SK-N-SH treated with all-trans-retinoic acid at 6 μM for 48 hours (cell line): Measurements from ENCODE around the gene ANO6.

Source experiments
- ATAC-seq: fragments of 200-7000 bp; cut with Tn5 transposase; 3 replicates; pipeline ENCODE4 v1.9.1; 2020; ENCODE audit warnings: mild to moderate bottlenecking, moderate library complexity
- ARNTL ChIP-seq: fragments of 450-650 bp; formaldehyde crosslinking; IDR thresholded peaks from 2 replicates; pipeline ENCODE4 v1.5.0; 2020; ENCODE audit warnings: low read depth, mild to moderate bottlenecking, moderate library complexity, borderline replicate concordance
- BACH2 ChIP-seq: fragments of 250-450 bp; sonication (Bioruptor Pico); IDR thresholded peaks from 2 replicates; pipeline ENCODE4 v1.9.0; 2021; ENCODE audit warnings: mild to moderate bottlenecking, borderline replicate concordance
- CSDC2 ChIP-seq: fragments of 250-450 bp; sonication (Bioruptor Pico); IDR thresholded peaks from 2 replicates; pipeline ENCODE4 v1.5.0; 2020; ENCODE audit warnings: mild to moderate bottlenecking, moderate library complexity
- ESRRG ChIP-seq: fragments of 250-450 bp; sonication (Bioruptor Pico); IDR thresholded peaks from 2 replicates; pipeline ENCODE4 v1.6.1; 2021; ENCODE audit warnings: mild to moderate bottlenecking
- GLIS3 ChIP-seq: fragments of 250-450 bp; sonication (Bioruptor Pico); IDR thresholded peaks from 2 replicates; pipeline ENCODE4 v1.5.0; 2020; ENCODE audit warnings: mild to moderate bottlenecking, moderate library complexity
- ISL1 ChIP-seq: fragments of 250-450 bp; sonication (Bioruptor Pico); IDR thresholded peaks from 2 replicates; pipeline ENCODE4 v2.1.2; 2022; ENCODE audit warnings: mild to moderate bottlenecking, moderate library complexity
- OSR1 ChIP-seq: fragments of 250-450 bp; sonication (Bioruptor Pico); IDR thresholded peaks from 2 replicates; pipeline ENCODE4 v1.8.0; 2022; ENCODE audit warnings: moderate library complexity, mild to moderate bottlenecking, inconsistent platforms
- PPARA ChIP-seq: fragments of 250-450 bp; sonication (Bioruptor Pico); IDR thresholded peaks from 2 replicates; pipeline ENCODE4 v1.5.0; 2020; ENCODE audit warnings: mild to moderate bottlenecking, borderline replicate concordance
- RARB ChIP-seq: fragments of 250-450 bp; sonication (Bioruptor Pico); IDR thresholded peaks from 2 replicates; pipeline ENCODE4 v1.8.0; 2021; ENCODE audit warnings: mild to moderate bottlenecking, moderate library complexity
- SNAI2 ChIP-seq: fragments of 250-450 bp; sonication (Bioruptor Pico); IDR thresholded peaks from 2 replicates; pipeline ENCODE4 v1.5.0; 2020; ENCODE audit warnings: mild to moderate bottlenecking, moderate library complexity
- TOX ChIP-seq: fragments of 250-450 bp; sonication (Bioruptor Pico); IDR thresholded peaks from 2 replicates; pipeline ENCODE4 v1.8.0; 2021; ENCODE audit warnings: mild to moderate bottlenecking, moderate library complexity, borderline replicate concordance
- ZC3H10 ChIP-seq: fragments of 250-450 bp; sonication (Bioruptor Pico); IDR thresholded peaks from 2 replicates; pipeline ENCODE4 v1.5.1; 2021; ENCODE audit warnings: mild to moderate bottlenecking, moderate library complexity
- ZFP3 ChIP-seq: fragments of 250-450 bp; sonication (Bioruptor Pico); IDR thresholded peaks from 2 replicates; pipeline ENCODE4 v1.5.0; 2020; ENCODE audit warnings: mild to moderate bottlenecking, moderate library complexity
- ZFP30 ChIP-seq: fragments of 450-650 bp; formaldehyde crosslinking; IDR thresholded peaks from 2 replicates; pipeline ENCODE4 v1.5.0; 2022; ENCODE audit warnings: mild to moderate bottlenecking, moderate library complexity
- ZNF565 ChIP-seq: fragments of 450-650 bp; formaldehyde crosslinking; conservative IDR thresholded peaks from 2 replicates; pipeline ENCODE4 v1.5.0; 2020; ENCODE audit warnings: low read depth, mild to moderate bottlenecking, moderate library complexity
- ZNF70 ChIP-seq: fragments of 450-650 bp; formaldehyde crosslinking; IDR thresholded peaks from 2 replicates; pipeline ENCODE4 v1.5.0; 2020; ENCODE audit warnings: mild to moderate bottlenecking, moderate library complexity
- TF ChIP-seq, protein P1 (sequence below): fragments of 250-450 bp; sonication (Bioruptor Pico); IDR thresholded peaks from 2 replicates; pipeline ENCODE4 v1.8.0; 2021; ENCODE audit warnings: low read depth, mild to moderate bottlenecking, moderate library complexity, borderline replicate concordance
- TF ChIP-seq, protein P2 (sequence below): fragments of 250-450 bp; sonication (Bioruptor Pico); IDR thresholded peaks from 2 replicates; pipeline ENCODE4 v1.5.1; 2020; ENCODE audit warnings: low read depth, mild to moderate bottlenecking, moderate library complexity
- TF ChIP-seq, protein P3 (sequence below): fragments of 250-450 bp; sonication (Bioruptor Pico); IDR thresholded peaks from 2 replicates; pipeline ENCODE4 v1.5.0; 2020; ENCODE audit warnings: mild to moderate bottlenecking, moderate library complexity
- TF ChIP-seq, protein P4 (sequence below): fragments of 250-450 bp; sonication (Bioruptor Pico); IDR thresholded peaks from 2 replicates; pipeline ENCODE4 v1.8.0; 2020; ENCODE audit warnings: mild to moderate bottlenecking, moderate library complexity, borderline replicate concordance

Gene ANO6

DNA sequence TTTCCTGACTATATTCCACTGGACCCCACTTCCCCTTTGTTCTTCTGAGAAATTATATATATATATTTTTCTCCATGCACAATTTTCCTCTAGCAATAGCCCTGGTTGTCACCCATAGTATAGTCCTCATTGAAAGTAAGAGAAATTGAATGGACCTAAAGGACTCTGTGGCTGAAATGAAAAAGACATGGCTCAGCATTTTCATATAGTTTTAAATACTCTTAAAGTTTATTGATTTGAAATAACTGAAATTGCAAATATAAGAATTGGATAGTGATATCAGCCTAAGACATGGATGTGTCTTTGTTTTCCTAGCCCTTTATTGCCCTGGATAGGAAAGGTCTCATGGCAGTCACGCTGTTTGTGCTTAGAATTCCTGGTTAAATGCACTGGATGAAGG, 113.8 kb downstream of the ANO6 start:
- TF ChIP-seq ESRRG (no peak), OSR1 (CRISPR knock-in tag) (no peak), GLIS3 (CRISPR knock-in tag) (no peak), ZFP30 (CRISPR knock-in tag) (no peak), ZFP3 (CRISPR knock-in tag) (no peak), BACH2 (CRISPR knock-in tag) (no peak), ZC3H10 (CRISPR knock-in tag) (no peak)
- TF ChIP-seq, protein P1, sequence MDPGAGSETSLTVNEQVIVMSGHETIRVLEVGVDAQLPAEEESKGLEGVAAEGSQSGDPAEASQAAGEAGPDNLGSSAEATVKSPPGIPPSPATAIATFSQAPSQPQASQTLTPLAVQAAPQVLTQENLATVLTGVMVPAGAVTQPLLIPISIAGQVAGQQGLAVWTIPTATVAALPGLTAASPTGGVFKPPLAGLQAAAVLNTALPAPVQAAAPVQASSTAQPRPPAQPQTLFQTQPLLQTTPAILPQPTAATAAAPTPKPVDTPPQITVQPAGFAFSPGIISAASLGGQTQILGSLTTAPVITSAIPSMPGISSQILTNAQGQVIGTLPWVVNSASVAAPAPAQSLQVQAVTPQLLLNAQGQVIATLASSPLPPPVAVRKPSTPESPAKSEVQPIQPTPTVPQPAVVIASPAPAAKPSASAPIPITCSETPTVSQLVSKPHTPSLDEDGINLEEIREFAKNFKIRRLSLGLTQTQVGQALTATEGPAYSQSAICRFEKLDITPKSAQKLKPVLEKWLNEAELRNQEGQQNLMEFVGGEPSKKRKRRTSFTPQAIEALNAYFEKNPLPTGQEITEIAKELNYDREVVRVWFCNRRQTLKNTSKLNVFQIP (CRISPR knock-in tag), result no peak
- no peak for ATAC-seq

DNA sequence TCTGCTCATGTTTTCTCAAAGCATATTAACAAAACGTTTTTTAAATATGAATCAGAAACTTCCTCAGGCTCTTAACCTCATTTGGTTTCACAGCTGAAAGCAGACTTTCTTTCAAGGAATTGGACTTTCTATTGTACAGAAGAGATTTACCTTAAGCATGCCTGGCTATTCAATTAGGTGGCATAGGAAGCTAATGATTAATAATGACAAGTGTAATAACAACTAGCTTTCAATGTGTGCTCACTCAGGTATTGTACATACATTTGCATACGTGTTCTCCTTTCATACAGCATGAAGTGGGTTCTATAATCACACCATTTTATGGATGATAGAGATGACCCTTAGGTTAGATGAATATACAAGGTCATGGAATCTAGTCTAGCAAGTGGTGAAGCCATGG, 115.7 kb downstream of the ANO6 start:
- TF ChIP-seq, protein P2, sequence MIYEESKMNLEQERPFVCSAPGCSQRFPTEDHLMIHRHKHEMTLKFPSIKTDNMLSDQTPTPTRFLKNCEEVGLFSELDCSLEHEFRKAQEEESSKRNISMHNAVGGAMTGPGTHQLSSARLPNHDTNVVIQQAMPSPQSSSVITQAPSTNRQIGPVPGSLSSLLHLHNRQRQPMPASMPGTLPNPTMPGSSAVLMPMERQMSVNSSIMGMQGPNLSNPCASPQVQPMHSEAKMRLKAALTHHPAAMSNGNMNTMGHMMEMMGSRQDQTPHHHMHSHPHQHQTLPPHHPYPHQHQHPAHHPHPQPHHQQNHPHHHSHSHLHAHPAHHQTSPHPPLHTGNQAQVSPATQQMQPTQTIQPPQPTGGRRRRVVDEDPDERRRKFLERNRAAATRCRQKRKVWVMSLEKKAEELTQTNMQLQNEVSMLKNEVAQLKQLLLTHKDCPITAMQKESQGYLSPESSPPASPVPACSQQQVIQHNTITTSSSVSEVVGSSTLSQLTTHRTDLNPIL (CRISPR knock-in tag), result no peak
- no peak for TF ChIP-seq ESRRG
- TF ChIP-seq, protein P3, sequence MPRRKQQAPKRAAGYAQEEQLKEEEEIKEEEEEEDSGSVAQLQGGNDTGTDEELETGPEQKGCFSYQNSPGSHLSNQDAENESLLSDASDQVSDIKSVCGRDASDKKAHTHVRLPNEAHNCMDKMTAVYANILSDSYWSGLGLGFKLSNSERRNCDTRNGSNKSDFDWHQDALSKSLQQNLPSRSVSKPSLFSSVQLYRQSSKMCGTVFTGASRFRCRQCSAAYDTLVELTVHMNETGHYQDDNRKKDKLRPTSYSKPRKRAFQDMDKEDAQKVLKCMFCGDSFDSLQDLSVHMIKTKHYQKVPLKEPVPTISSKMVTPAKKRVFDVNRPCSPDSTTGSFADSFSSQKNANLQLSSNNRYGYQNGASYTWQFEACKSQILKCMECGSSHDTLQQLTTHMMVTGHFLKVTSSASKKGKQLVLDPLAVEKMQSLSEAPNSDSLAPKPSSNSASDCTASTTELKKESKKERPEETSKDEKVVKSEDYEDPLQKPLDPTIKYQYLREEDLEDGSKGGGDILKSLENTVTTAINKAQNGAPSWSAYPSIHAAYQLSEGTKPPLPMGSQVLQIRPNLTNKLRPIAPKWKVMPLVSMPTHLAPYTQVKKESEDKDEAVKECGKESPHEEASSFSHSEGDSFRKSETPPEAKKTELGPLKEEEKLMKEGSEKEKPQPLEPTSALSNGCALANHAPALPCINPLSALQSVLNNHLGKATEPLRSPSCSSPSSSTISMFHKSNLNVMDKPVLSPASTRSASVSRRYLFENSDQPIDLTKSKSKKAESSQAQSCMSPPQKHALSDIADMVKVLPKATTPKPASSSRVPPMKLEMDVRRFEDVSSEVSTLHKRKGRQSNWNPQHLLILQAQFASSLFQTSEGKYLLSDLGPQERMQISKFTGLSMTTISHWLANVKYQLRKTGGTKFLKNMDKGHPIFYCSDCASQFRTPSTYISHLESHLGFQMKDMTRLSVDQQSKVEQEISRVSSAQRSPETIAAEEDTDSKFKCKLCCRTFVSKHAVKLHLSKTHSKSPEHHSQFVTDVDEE (CRISPR knock-in tag), result no peak
- no peak for TF ChIP-seq ZNF565 (CRISPR knock-in tag)
- no peak for TF ChIP-seq GLIS3 (CRISPR knock-in tag)
- no peak for TF ChIP-seq ZC3H10 (CRISPR knock-in tag)
- TF ChIP-seq RARB (CRISPR knock-in tag), result no peak
- TF ChIP-seq TOX (CRISPR knock-in tag), result no peak
- no peak for TF ChIP-seq SNAI2 (CRISPR knock-in tag)
- TF ChIP-seq ZNF70 (CRISPR knock-in tag), result no peak
- TF ChIP-seq, protein P4, sequence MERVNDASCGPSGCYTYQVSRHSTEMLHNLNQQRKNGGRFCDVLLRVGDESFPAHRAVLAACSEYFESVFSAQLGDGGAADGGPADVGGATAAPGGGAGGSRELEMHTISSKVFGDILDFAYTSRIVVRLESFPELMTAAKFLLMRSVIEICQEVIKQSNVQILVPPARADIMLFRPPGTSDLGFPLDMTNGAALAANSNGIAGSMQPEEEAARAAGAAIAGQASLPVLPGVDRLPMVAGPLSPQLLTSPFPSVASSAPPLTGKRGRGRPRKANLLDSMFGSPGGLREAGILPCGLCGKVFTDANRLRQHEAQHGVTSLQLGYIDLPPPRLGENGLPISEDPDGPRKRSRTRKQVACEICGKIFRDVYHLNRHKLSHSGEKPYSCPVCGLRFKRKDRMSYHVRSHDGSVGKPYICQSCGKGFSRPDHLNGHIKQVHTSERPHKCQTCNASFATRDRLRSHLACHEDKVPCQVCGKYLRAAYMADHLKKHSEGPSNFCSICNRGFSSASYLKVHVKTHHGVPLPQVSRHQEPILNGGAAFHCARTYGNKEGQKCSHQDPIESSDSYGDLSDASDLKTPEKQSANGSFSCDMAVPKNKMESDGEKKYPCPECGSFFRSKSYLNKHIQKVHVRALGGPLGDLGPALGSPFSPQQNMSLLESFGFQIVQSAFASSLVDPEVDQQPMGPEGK (CRISPR knock-in tag), result no peak
- TF ChIP-seq CSDC2 (CRISPR knock-in tag), result no peak
- TF ChIP-seq ZFP3 (CRISPR knock-in tag), result no peak
- no peak for ATAC-seq

DNA sequence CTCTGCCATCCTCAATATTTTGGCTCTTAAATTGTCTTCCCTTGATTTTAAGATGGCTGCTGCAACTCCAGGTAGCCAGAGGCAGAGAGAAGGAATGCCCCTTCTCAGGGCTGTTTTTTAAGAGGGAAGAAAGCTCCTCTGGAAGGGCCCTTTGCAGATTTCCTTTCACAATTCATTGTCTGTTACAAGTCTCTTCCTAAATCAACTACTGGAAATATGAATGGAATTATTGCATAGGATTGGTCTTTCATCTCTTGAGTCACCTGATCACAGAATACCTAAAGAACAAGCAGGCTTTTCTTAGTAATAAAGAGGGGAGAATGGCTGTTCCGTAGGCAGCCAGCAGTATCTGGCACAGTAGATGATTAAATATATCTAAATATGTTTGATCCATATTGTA, 118.5 kb downstream of the ANO6 start:
- TF ChIP-seq, protein P1 (CRISPR knock-in tag), result no peak
- TF ChIP-seq ESRRG (no peak), GLIS3 (CRISPR knock-in tag) (no peak), TOX (CRISPR knock-in tag) (no peak), ARNTL (no peak), ISL1 (no peak), ZFP30 (CRISPR knock-in tag) (no peak), PPARA (CRISPR knock-in tag) (no peak), BACH2 (CRISPR knock-in tag) (no peak), ZC3H10 (CRISPR knock-in tag) (no peak), RARB (CRISPR knock-in tag) (no peak)
- TF ChIP-seq, protein P2 (CRISPR knock-in tag), result no peak
- no peak for ATAC-seq
